HL-60/S4 treated with phorbol 12-myristate 13-acetate at 8.2 ng/mL for 4 days and 3 days (cell line): ENCODE data around the gene GNAS-AS1.

Experiments used
- in situ Hi-C: fragments of 300-500 bp; cut with MboI; formaldehyde crosslinking; loops from 2 replicates; pipeline ENCODE4 v1.15.0; 2022; ENCODE audit warnings: low sequenced_read_pairs

The GNAS-AS1 gene

GRCh38 chr20:58788896-58789544 lies 61.7 kb downstream of the GNAS-AS1 start:
- in situ Hi-C loops = no loop called here

DNA sequence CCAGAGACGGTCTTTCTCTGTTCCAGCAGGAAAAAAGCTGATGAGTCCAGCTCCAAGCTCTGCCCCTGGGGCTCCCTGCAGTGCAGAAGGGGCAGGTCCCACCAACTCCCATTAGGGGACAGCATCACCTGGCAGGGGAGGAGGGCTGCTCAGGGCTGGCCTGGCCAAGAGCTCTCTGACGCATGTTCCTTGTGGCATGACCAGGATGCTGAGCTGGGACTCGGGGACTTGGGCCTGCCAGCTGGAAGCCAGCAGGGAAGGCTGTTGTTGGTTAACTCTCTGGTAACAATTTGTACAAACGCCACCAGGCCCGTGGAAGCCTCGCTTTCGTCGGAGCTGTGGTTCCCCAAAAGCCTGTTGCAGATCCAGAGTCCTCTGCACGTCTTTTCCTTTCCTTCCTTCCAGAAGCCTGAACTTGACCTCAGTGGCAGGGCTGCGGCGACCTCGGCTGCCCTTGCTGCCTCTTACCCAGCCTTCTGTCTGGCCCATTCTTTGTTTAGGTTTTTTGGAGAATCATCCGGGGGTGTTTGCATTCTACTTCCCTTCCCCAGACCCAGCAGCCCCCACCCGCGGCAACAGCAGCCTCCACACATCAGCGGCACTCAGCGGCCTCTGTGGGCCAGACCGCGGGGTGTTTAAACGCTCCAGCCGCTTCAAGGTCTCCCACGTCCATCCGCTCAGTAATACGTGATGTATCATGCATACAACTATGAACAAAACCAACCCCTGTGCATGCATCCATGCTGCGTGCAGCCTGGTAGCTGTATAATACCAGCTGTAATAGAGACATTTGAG lies 63.3 kb downstream of the GNAS-AS1 start:
- in situ Hi-C loops = no loop called here

DNA sequence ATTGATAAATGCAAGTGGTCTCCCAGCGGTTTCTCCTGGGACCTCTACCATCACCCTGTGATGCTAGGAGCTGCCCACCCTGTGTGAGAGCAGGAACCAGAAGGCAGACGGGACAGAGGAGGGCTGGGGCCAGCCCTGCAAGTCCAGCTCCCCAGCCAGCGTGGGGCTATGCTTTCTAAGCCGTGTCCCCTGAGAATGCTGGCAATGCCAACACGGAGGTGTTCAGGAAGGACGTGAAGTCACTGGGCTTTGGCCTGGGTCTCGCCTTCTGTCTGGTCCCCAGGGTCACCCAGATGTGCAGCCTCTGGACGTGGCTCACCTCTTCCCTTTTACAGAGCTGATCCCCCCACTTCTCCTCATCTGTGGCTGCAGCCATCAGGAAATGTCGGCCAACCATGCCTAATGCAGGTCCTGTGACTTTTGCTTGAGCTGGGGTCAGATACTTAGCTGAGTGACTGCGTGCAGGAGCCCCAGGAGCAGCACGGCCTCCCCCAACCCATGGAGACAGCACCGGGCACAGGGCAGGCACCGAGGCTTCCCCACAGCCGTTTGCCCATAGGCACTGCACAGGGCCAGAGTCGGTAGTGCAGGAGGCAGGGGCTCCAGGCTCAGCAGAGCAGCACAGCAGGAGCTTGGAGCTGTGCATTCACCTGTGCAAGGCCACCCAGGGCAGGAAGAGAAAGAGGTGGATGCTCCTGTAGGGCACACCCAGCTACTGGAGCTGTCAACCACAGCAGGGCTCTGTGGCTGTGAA lies 66.2 kb downstream of the GNAS-AS1 start:
- in situ Hi-C loops = no loop called here

GRCh38 chr20:58783511-58784011 lies 67.1 kb downstream of the GNAS-AS1 start:
- in situ Hi-C loops = no loop called here

- in situ Hi-C loops = no loop called here
Measured at GRCh38 chr20:58781138-58781537, 69.6 kb downstream of the GNAS-AS1 start.

DNA sequence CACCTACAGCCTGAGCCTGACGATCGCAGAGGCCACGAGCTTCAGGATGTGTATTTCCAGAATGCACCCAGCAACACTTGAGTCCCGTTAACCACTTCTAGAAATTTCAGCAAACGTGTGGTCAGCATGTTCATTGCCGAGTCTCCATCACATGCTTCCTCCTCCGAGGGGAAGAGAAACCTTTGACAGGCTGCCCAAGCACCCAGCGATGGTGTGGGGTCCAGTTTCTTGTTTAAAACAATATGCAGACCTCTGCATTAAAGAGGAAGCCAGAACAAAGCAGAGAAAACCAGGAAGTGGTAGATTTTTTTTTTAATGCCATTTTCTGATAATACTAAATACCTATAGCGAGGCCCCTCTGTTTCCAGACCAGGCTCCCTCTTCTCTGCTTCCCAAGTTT lies 71.9 kb downstream of the GNAS-AS1 start:
- in situ Hi-C loops = no loop called here

DNA sequence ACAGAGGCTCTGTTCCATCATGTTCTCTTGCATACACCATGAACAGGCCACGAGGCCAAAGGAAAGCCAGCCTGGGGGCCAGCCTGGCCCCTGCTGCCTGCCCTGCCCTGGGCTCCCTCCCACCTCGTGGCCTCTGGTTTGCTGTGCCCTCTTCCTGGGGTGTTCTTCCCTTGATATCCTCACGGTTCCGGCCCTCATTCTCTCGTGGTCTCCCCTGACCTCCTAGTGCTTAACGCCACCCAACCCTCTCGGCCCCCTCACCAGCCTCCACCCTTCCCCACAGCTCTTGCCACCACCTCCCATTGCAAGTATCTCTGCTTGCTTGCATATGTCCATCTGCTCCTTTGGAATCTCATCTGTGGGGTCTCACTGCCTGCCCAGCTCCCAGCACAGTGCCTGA lies 73.0 kb downstream of the GNAS-AS1 start:
- in situ Hi-C loops = no loop called here

DNA sequence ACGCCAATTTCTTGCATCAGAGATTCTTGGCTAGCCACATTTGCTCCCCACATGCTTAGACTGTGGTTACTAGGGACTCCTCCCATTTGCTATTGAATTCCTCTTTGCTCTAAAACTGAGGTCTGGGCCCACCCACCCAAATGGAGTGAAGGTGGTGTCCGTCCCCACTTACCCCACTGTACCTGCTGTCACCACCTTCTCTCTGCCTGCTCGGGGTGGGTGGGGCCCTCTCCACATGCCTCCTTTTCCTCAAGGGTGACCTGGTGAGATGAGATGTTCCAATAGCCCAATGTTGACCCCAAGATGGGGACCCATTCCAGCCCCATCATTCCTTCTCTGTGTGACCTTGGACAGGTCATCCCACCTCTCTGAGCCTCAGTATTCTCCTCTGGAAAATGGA lies 74.6 kb downstream of the GNAS-AS1 start:
- in situ Hi-C loops = no loop called here

DNA sequence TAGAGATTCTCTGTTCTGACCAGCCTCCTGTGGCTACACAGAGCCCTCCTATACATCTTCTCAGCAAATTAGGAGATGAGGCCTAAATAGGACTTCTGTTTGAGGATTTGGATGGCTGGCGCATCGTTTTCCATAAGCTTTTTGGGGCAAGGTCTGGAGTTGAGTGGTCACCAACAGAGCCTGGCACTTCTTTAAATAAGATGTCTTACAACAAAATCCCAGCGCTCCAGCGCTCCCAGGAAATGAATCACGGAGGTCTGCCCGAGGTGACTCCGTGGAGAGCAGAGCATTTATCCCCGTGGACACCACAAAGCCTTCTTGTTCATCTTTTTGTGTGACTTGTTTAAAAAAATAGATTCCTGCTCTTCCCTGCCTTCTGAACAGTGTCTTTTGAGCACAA lies 75.3 kb downstream of the GNAS-AS1 start:
- in situ Hi-C loops = no loop called here

DNA sequence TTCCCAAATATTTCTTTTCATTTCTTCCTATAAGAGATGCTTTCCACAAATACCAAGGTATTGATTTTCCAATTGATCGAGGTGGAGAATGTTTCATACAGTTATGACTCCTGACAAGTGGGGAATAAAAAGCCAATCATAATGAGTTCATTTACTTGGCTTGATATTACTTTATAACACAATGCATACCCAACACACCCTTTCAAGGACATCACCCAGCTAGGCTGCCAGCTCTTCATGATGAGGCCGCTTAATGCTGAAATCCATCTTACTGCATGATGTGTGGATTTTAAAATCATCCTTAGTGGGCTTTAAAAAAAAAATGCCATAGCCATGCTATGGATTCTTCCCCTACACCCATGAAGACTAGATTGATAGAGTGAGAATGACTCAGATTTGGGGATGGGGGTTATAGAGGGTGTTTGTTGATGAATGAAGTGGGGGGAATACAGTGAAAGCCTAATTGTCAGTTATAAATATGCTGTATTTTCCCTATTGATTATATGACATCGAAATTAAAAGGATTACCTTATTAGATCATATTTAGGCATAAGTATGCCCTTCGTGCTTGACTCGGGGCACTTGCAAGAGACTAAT lies 75.9 kb downstream of the GNAS-AS1 start:
- in situ Hi-C loops = no loop called here

GRCh38 chr20:58774214-58774613 lies 76.5 kb downstream of the GNAS-AS1 start:
- in situ Hi-C loops = no loop called here

- in situ Hi-C loops = no loop called here
Measured at GRCh38 chr20:58772786-58773185, 77.9 kb downstream of the GNAS-AS1 start.
